Gastrocnemius medialis (tissue), 4 donors: Measurements from ENCODE around the gene RIN1. TPM values are rescaled to one million over a fixed set of nuclear protein-coding genes. Genes with fewer than 3 reads are reported as not detected.

Experiments used
- ATAC-seq, 2 donors: fragments of 150-250 bp; one replicate each; pipeline ENCODE4 v1.9.1; 2016
- DNase-seq, 2 donors: peaks; one replicate each; pipeline ENCODE4 v3.0.0-alpha.2; 2019
- H3K27ac ChIP-seq, 4 donors: fragments of 200-600 bp; sonication (generic); 1 replicate in 1 of 4; 2 replicates in 3 of 4; pipeline ENCODE4 v1.5.1; 2016 to 2018; ENCODE audit warnings: mild to moderate bottlenecking in 2 of 4, moderate library complexity in 1 of 4
- H3K27me3 ChIP-seq, 3 donors: fragments of 200-600 bp; sonication (generic) in 2 of 3; 1 replicate in 1 of 3; 2 replicates in 2 of 3; pipeline versions ENCODE4 v1.5.1 to v1.6.0; 2016 to 2019; ENCODE audit warnings: mild to moderate bottlenecking in 1 of 3, moderate library complexity in 1 of 3
- H3K36me3 ChIP-seq, 2 donors: fragments of 200-600 bp; sonication (generic) in 1 of 2; one replicate each; pipeline ENCODE4 v1.5.1; 2017 to 2018
- H3K4me1 ChIP-seq, 2 donors: fragments of 200-600 bp; sonication (generic) in 1 of 2; one replicate each; pipeline ENCODE4 v1.5.1; 2016 to 2017; ENCODE audit warnings: mild to moderate bottlenecking in 2 of 2
- H3K4me3 ChIP-seq, 4 donors: fragments of 200-600 bp; sonication (generic) in 3 of 4; 1 replicate in 1 of 4; 2 replicates in 3 of 4; pipeline ENCODE4 v1.5.1; 2016 to 2019; ENCODE audit warnings: mild to moderate bottlenecking in 2 of 4
- H3K9me3 ChIP-seq, 3 donors: fragments of 200-600 bp; sonication (generic) in 2 of 3; 1 replicate in 1 of 3; 2 replicates in 2 of 3; pipeline ENCODE4 v1.5.1; 2016 to 2019
- CTCF ChIP-seq, 5 experiments: fragments of 450-650 bp in 3 of 5; fragments of 200-600 bp in 2 of 5; sonication (generic) in 2 of 5; IDR thresholded peaks in 4 of 5; conservative IDR thresholded peaks in 1 of 5; 1 replicate in 4 of 5; 2 replicates in 1 of 5; pipeline ENCODE4 v1.5.1; 2016 to 2019; ENCODE audit warnings: antibody characterized with exemption in 5 of 5, mild to moderate bottlenecking in 3 of 5, moderate library complexity in 3 of 5
- POLR2A ChIP-seq, 2 donors: fragments of 450-650 bp; IDR thresholded peaks; one replicate each; pipeline ENCODE4 v1.6.1; 2017; ENCODE audit warnings: antibody characterized with exemption in 2 of 2, mild to moderate bottlenecking in 2 of 2, moderate library complexity in 2 of 2
- in situ Hi-C, 4 donors: fragments of 200-750 bp; cut with MboI; loops; one replicate each; pipeline versions ENCODE4 v1.15.0 to v1.8.0; 2017; ENCODE audit warnings: low sequenced_read_pairs in 4 of 4
- intact Hi-C: fragments of 100-400 bp; cut with DNase I; formaldehyde crosslinking; loops from one replicate; pipeline ENCODE4 v1.15.1; 2023; ENCODE audit warnings: low total_unique reads
- total RNA-seq, 4 donors: library from RNA; depleted of rRNA; stranded (reverse); fragments of >200 nt; gene quantifications; one replicate each; pipeline versions ENCODE4 v1.1.0 to v1.2.3, GENCODE V29; 2016

The RIN1 gene
- total RNA-seq, 4 donors from 2014 or later = 1.9 to 9.7 (median 7.0) TPM

- H3K36me3 ChIP-seq = peaks cover 0 to 60% of the 10 kb centered on the region in 2 donors
- no peak for TF ChIP-seq CTCF (IDR thresholded peaks at IDR 0.05 in 4 of 5, conservative IDR thresholded peaks at IDR 0.05 in 1 of 5)
- TF ChIP-seq POLR2A (IDR thresholded peaks at IDR 0.05) = no peak
Measured at GRCh38 chr11:66366844-66367477, 30.7 kb upstream of the RIN1 start.

GRCh38 chr11:66365711-66366619 is 29.7 kb upstream of the RIN1 start:
- in situ Hi-C loops (no loop called here), intact Hi-C loops (no loop called here)
- TF ChIP-seq POLR2A (IDR thresholded peaks at IDR 0.05) = no peak
- TF ChIP-seq CTCF (IDR thresholded peaks at IDR 0.05 in 4 of 5, conservative IDR thresholded peaks at IDR 0.05 in 1 of 5) = no peak
- Histone ChIP-seq H3K36me3 (peaks cover 0 to 60% of the 10 kb centered on the region in 2 donors), H3K4me3 (no peak overlapping the region), H3K4me1 (peaks cover 37 to 43% of the 10 kb centered on the region in 2 donors), H3K27ac (peak overlapping the region; percentile 62 to 98 (median 74)), H3K27me3 (no peaks in the 10 kb centered on the region), H3K9me3 (no peaks in the 10 kb centered on the region)
- DNase-seq (no peak), ATAC-seq (no peak)

More at GRCh38 chr11:66366844-66367477, 30.7 kb upstream of the RIN1 start:
- H3K27me3 ChIP-seq = no peaks in the 10 kb centered on the region
- peak overlapping the region; percentile 76 to 99 (median 98) for H3K27ac ChIP-seq
- in situ Hi-C loops (no loop called here), intact Hi-C loops (no loop called here)
- H3K9me3 ChIP-seq = no peaks in the 10 kb centered on the region
- peaks cover 37 to 43% of the 10 kb centered on the region in 2 donors for H3K4me1 ChIP-seq
- no peak for DNase-seq
- H3K4me3 ChIP-seq = no peak overlapping the region
- no peak for ATAC-seq

- peak overlapping the region; percentile 62 to 98 (median 74) for H3K27ac ChIP-seq
- ATAC-seq = no peak
- peaks cover 0 to 60% of the 10 kb centered on the region in 2 donors for H3K36me3 ChIP-seq
- no peaks in the 10 kb centered on the region for H3K9me3 ChIP-seq
- in situ Hi-C loops (no loop called here), intact Hi-C loops (no loop called here)
- TF ChIP-seq POLR2A (IDR thresholded peaks at IDR 0.05) = no peak
- H3K4me1 ChIP-seq = peaks cover 34 to 39% of the 10 kb centered on the region in 2 donors
- no peak for DNase-seq
- no peaks in the 10 kb centered on the region for H3K27me3 ChIP-seq
- H3K4me3 ChIP-seq = no peak overlapping the region
Measured at GRCh38 chr11:66365166-66365565, 28.9 kb upstream of the RIN1 start.

- no peaks in the 10 kb centered on the region for H3K27me3 ChIP-seq
- H3K4me1 ChIP-seq = peaks cover 27% of the 10 kb centered on the region in 2 donors
- peaks cover 0 to 57% of the 10 kb centered on the region in 2 donors for H3K36me3 ChIP-seq
- intact Hi-C loops (loop anchor here (1.0 kb wide), 1 partner anchor 25 kb away; no protein-coding TSS in a partner anchor), in situ Hi-C loops (no loop called here)
- H3K4me3 ChIP-seq = no peak overlapping the region
- H3K27ac ChIP-seq = peak overlapping the region; percentile 60 to 98 (median 60)
- TF ChIP-seq POLR2A (IDR thresholded peaks at IDR 0.05) = no peak
- peak; percentile 57 to 82 (median 73) for TF ChIP-seq CTCF (IDR thresholded peaks at IDR 0.05 in 4 of 5, conservative IDR thresholded peaks at IDR 0.05 in 1 of 5)
- H3K9me3 ChIP-seq = no peaks in the 10 kb centered on the region
- DNase-seq (peak in 1 of 2 donors; percentile 65), ATAC-seq (peak in 1 of 2 donors; percentile 35)
Measured at GRCh38 chr11:66363805-66364535, 27.7 kb upstream of the RIN1 start.
